Measurements from ENCODE around the gene ZNF697.
A peak's percentile ranks its signal among the peaks of the same experiment; 100 is the strongest.
"Not testable (repeated sequence)": the region's sequence is repeated elsewhere in the genome, so short reads cannot be mapped to it uniquely, and the experiment has no call there.

The ZNF697 gene

DNA sequence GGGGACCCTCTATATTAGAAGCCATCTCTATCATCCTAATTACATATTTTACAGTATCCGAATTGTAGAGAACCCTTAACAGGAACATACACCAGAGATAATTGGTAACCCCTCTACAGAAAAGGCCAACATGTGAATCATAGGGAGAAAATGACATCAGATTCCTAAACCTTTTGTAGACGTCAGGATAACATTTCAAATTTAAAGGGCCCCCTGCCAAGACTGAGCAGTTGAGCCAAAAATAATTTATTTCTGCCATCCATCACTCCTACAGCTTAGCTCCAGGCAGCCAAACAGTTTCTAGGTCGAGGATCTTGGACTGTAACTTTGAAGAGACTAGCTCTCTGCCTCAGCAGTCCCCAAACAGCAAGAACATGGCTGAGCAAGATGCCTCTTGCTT is 21.2 kb downstream of the ZNF697 start:
- no peak for DNase-seq

DNA sequence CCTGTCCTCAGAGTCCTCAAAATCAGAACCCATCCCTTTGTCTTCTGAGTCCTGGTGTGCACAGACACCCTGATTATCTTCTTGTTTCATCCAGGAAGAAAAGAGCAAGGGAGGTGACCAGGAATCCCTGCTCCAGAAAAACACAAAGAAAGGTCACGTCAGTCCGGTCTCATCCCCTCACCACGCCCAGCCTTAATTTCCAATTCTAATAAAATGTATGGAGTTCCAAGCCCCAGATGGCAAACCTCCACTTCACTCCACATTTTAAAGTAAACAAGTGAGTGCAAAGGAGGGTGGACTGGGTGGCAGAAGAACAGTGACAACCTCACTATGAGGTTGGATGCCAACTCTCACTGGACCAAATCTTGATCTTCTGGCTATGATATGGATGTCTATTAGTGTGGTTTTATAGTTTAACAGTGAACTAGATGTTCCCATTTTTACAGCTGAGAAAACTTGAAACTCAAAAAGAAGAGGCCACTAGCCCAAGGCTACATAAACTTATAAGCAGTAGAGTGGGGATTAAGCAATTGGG is 22.0 kb downstream of the ZNF697 start:
- DNase-seq = no peak

DNA sequence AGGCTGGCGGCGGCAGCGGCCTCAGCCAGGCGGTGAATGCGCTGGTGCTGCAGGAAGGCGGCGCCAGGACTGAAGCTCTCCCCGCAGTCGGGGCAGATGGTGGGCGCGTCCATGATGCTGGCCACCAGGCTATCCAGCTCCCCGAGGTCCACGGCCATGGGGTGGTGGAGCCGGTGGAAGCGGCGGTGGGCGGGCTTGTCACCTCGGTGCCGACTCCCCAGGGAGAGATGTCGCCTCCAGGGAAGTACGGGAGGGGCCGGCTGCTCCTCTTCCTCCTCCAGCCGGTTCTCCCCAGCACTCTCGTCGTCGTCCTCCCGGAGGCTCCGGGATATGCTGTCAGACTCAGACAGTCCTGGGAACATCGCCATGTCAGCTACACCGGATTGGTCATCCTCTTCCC is 24.4 kb downstream of the ZNF697 start:
- no peak for DNase-seq

DNA sequence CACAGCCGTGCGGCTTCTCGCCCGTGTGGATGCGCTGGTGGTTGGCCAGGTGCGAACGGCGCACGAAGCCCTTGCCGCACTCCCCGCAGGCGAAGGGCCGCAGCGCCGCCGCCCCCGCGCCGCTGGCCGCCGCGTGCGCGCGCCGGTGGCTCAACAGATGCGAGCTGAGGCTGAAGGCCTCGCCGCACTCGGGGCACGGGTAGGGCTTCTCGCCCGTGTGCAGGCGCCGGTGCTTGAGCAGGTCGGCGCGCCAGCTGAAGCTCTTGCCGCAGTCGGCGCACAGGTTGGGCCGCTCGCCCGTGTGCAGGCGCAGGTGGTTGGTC is 24.9 kb downstream of the ZNF697 start:
- no peak for DNase-seq

DNA sequence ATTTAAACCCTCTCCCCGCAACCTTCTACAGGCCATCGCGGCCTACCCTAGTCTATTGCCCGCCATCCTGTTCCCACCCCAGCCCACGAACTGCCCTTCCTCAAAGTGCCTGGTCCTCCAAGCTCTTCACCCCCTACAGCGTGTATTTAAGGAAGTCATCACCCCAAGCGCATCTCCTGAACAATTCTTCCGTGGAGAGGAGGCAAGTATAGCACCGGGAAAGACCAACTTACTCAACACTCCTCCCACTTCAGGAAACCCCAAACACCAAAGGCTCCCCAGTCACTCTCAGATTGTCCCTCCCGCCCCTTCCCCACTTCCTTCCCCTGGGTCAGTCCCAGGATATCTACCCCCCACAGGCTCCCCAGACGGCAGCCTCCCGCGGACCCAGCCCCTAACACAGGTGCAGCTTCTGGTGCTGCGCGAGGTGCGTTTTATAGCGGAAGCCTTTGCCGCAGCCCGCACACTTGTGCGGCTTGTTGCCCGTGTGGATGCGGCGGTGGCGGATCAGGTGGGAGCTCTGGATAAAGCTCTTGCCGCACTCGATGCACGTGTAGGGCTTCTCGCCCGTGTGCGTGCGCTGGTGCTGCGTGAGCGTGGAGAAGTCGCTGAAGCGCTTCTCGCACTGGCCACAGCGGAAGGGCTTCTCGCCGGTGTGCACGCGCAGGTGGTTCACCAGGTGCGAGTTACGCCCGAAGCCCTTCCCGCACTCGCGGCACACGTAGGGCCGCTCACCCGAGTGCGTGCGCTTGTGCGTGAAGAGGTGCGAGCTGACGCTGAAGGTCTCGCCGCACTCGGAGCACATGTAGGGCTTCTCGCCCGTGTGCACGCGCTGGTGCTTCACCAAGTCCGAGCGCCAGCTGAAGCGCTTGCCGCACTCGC is 25.5 kb downstream of the ZNF697 start:
- DNase-seq = peak in 2 of 3 donors; percentile 53 to 68

DNA sequence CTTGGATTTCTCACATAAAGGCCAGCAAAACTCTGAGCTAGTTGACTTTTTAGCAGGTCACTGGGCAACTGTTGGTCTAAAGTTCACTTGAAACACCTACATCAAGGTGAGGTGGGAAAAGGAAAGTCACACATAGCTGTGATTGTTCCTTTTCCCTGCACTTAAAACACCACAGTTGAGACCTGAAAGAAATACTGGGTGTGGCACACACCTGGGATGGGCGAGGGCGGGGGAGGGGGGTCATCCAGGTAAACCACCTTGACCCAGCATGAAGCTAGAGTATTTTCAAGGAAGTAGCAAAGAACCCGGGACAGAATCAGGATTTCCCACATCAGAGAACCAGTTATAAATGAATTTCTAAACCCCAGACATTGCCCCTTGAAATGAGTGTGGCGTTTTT is 26.4 kb downstream of the ZNF697 start:
- DNase-seq = no peak

DNA sequence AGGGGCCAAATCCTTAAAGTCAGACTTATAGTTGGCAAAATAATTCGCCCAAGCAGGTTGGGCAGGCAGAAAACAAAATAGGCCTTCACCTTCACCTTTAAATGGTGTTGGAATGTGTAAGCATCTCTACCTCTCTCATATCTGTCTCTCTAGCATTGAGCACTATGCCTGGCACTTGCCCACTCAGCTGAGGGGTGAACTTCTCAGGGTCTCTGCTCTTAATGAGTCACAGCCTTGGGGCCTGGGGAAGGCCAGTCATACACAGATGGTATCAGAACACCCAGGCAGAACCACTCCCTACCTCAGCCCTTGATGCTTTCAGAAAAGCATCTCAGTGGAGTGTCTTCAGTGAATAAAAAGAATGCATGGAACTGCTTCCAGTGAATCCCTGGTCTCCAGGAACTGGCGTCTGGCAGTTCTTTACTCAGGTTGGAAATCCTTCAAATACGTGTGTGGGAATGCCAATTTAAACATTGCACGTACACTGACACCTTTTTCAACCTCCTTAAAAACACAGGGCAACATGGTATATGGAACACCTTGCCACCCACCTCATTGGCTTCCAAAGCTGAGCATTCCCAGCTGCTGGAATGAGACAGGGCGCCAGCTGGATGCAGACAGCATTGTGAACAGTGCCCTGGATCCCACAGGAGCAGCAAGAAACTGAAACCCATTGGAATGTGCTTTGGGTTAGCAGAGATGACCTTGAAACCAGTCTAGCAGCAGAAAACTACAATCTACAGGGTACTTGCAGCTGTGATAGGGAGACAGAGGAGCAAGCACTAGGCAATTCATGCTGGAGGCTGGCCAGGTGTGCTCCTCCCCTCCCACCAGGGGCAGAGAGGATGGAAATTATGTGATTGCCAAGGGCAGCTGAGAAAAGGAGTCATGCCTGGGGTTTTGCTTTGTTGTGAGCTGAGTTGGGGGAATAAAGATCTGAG is 30.0 kb downstream of the ZNF697 start:
- no peak for DNase-seq

DNA sequence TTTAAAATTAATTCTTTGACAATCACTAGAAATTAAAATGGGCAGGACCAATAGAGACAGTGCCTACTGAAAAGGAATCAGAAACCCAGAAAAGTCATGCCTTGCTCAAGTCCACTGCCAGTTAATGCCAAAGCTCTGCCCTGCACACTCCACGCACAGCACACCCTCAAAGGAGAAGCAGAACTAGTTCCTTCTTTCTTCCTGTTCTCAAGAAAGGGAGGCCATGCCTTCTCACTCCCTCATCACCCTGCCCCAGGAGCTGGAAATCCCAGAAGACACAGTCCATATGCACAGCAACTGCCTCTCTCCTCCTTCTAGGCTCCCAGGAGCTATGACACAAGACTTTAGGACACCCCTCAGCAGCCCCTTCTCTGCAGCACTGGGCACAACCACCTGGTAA is 31.3 kb downstream of the ZNF697 start:
- DNase-seq = peak; percentile 71 to 78 (median 72)

DNA sequence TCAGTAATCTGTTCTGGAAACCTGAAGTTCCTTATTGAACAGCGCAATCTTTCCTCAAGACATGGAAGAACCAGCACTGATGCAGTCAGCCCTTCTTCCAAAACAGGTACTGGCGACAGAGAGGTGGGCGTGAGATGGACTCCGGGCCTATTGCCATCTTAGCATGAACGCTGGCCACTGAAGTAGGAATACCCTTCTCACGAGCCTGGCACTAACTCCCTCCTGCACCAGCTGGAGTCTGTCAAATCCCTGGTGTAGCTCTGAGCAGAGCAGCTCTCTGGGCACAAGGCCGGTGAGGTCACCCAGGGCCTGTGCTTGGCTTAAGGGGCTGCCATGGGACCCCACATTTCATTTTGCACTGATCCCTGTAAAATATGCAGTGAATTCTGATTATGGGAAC is 33.0 kb downstream of the ZNF697 start:
- DNase-seq = not testable (repeated sequence)

DNA sequence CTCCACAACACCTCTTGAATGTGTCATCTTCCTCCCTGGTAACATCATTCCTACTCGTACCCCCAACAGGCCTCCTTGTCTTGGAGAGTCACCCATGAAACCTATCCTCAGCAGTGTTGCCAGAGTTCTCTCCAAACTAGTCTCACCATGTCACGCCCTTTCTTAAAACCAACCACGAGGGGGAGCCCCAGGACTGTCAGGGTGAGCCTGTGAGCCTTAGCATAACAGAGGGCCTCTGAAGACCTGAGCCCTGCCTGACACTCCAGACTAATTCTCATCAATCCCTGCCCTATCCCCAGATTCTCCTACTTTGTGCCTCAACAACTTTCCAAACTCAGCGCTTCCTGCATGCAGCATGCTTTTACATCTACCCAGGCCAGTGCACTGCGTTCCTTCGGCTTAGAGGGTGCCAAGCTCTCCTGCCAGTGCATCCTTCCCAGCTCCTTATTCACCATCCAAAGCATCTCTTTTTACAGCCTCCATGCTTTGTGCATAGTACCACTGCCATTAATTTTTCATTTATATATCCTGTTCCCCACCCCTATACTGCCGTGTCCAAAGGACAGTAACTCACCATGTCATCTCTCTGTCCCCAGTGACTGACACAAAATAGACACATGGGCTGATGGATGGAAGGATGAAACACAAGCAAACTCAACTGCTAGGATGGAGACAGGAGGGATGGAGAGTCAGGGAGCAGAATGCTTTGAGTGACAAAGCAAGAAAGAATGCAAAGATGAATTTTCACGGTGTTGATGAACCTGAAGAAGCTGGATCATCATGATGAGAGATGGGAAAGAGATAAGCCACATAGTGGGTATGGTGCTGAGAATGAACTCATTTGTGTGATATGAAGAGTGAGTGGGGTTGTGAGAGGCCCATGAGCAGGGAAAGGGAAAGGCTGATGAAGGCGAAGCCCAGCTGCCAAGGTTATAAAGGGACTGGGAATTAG is 34.0 kb downstream of the ZNF697 start:
- peak; percentile 87 to 92 (median 92) for DNase-seq

DNA sequence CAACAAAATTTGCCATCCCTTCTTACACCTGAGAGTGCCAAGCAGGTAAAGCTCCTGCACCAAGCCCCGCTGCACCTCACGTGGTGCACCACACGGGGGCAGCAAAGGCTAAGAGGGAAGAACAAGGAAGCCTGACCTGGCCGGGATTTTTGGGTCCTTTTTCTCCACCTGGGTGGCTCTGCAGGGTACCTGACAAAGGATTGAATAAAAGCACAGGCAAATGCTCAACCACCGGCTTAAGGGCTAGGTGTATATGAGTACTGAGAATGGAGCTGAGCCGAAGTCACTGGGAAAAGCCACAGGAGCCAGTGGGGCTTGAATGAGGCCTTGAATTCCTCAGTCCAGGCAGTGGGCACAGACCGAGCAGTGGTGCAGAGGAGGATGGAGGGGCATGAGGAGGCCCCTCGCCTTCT is 36.4 kb downstream of the ZNF697 start:
- DNase-seq = peak; percentile 56 to 69 (median 66)

DNA sequence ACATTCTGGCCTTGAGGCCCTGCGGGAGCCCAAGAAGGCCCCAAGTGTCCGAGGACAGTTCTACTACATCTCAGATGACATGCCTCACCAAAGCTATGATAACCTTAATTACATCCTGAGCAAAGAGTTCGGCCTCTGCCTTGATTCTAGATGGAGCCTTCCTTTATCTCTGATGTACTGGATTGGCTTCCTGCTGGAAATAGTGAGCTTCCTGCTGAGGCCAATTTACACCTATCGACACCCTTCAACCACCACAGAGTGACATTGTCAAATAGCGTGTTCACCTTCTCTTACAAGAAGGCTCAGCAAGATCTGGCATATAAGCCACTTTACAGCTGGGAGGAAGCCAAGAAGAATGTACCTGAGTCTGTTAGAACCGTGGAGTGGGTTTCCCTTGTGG is 39.2 kb downstream of the ZNF697 start:
- DNase-seq = not testable (repeated sequence)

DNA sequence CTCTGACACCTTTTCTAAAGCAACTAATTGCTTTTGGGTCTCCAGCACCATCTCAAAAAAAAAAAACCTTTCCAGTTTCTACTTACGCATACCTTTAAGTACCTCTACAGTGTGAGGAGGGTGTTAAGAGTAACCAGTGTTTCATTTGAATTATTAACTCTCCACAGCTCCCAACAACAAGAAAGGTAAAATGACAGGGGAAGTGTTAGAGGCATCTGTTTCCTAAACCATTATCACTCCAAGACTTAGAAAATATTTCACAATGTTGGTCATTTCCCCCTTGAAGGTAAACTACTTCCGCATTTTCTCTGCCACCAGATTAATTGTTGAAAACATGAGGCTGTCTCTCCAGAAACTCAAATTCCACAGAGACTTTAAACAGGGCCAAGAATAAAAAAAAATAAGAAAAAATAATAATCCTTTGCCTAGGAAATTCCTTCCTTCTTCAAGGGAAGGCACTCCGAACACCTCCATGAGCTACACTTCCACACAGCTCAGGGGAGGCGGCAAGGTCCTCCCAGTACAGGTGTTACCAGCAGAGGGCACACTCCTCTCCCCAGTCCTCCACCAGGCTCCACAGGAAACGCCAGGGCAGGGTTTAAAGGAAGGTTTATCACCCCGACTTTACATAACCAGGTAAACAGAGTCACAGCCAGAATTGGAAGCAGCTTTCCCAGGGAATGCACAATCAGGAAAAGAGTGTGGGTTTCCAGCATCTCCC is 40.8 kb downstream of the ZNF697 start:
- not testable (repeated sequence) for DNase-seq

DNA sequence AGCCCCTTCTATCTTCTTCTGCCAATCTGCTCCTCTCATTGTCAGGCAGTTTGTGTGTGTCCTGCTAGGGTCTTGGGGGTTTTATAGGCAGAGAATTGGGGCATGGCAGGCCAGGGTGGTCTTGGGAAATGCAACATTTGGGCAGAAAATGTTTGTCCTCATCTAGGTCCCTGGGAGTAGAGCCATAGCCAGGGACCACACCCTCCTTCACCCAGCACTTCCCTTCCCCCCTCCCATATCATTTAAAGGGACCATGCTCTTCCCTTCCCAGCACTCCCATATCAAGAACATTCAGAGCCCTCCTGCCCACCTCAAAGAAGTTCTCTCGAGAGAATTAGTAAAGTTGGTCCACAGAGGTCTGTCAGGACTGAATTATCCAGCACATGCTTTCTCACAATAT is 41.7 kb downstream of the ZNF697 start:
- DNase-seq = no peak

DNA sequence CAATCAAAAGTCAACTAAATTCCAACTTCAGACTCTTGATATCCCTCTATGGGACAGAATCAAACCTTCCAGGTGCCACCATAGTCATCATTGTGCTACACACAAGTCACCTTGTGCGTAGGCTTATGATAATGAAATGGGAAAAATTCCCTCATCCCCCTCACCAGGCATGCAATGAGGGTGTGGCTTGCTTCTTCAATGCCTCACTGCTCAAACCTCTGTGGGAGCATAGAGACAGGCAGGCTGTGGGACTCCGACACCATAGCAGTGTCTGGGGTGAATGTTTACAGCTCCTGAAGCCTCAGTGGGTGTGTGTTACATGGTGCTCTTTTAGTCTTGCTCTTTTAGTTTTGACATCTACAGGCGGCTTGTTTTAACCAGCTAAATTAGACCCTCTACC is 42.4 kb downstream of the ZNF697 start:
- no peak for DNase-seq

DNA sequence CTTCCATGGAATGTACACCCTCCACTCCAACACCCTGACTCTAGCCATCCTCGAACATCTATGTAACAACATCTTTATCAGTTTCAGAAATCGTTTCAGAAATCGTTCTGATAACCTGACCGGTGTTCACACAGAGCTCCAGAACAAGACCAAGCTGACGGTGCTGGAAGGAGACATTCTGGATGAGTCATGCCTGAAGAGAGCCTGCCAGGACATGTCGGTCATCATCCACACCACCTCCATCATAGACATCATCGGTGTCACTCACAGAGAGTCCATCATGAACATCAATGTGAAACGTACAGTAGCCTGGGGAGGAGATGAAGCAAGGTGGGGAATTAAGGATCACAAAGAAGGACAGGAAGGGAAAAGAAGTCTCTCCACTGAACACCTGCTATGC is 43.0 kb downstream of the ZNF697 start:
- not testable (repeated sequence) for DNase-seq

DNA sequence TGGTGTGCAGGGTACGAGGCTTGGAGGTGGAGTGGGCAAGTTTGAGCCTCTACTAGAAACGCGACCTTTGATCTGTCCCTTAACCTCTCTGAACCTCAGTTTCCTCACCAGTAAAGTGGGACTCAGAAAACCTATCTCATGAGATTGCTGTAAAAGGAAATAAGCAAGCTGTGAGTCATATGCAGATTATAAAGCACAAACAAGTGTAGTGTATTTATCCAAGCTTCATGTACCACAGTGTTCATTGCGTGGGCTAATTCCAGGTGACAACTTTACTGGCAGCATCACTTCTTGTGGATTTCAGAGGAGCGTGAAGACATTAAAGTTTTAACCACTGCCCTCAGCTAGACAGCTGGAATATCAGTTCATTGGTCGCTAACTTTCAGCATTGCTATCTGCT is 44.4 kb downstream of the ZNF697 start:
- no peak for DNase-seq

DNA sequence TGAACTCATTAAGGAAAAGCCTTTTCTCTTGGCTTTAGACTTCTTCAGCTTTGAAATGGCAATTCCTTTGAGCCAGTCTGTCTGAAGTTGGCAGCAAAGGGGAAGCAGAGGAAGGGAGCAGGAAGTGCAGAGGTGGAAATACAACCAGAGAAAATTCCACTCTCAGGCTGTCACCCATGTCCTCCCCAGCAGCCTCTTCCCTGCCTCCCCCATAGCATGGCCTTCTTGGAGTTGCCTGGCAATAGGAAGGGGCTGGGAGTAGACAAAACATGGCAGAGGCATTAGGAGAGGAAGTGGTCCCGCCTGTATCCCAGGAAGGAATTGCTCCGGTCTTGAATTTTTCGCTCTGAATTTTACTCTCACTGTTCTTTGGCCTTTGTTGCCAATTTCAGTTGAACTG is 44.8 kb downstream of the ZNF697 start:
- not testable (repeated sequence) for DNase-seq

DNA sequence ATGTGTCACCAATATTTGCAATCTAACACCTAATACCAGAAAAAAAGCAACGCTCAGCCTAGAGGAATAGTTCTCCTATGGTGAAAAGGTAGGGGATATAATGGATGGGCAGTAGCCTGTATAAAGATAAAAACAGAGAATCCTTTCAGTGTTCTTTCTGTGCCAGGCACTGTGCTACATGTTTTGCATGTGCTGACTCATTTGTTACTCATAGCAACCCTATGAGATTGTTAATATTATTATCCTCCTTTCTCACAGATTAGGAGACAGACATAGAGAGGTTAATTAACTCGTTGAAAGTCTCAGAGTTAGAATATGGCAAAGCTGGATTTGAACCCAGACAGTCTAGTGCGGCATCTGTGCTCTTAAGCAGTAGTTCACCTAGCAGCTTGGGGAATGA is 45.3 kb downstream of the ZNF697 start:
- not testable (repeated sequence) for DNase-seq

DNA sequence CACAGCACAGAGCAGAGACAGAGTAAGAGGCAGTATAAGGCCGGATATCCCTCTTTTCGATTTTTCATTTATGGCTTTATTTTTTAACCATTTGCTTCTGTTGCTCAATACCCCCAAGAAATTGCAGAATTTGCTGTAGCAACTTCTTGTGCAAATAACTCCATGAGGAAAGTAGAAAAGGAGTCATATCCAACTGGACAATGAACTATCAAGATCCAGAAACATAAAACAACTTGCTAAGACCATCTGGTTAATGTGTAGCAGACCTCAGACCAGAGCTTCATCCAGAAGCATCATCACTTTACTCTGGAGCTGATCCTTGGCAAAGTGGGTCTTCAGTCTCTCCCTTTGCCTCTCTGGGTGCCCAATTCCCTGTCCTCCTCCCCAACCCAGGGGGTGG is 45.9 kb downstream of the ZNF697 start:
- no peak for DNase-seq

DNA sequence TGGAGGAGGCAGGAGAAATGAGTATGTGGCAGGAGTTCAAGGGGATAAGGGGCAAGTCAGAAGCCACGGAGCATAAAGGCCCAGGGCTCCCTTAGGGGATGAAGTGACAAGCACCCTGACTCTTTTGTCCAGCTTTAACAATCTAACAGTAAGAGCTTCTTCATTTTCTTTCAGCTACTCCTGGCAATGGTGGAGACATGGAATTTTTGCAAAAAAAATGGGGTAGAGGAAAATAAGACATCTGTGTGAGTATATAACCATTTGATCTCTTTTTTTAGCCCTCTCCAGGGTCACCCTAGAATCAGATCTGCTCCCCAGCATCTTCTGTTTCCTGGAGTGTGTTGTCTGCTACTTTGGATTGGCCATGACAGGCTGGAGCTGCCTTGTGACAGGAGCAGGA is 47.1 kb downstream of the ZNF697 start:
- DNase-seq = no peak

DNA sequence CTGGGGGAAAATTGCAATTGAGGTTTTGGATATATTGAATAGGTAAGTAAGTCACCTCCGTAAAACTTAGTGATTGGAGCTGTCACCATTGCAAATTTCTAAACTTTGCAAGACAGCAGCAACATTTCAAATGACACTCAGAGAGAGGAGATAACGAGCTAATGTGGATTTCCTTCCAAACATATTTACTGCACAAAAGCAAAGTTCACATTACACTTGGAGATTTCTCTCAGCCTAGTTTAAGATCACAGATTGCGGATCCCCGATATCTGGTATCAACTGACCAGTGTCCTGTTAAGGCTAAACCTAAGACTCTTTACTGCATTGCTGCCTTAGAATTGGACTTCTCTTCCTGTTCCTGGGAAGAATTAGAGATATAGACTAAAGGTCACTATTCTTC is 47.5 kb downstream of the ZNF697 start:
- no peak for DNase-seq

All from suppressor macrophage treated with lipopolysaccharide for 1 hour (primary cell).